Hepatocyte (in vitro differentiated cells): Measurements from ENCODE around the gene ZNF710. TPM values are rescaled to one million over a fixed set of nuclear protein-coding genes. Genes with fewer than 3 reads are reported as not detected.
A peak's percentile ranks its signal among the peaks of the same experiment; 100 is the strongest.

Source experiments
- DNase-seq: peaks from one replicate; pipeline ENCODE4 v3.0.0-alpha.2; 2016; ENCODE audit warnings: low spot score
- H2AFZ ChIP-seq: fragments of 200-600 bp; sonication (generic); 2 replicates; pipeline ENCODE4 v1.6.0; 2016; ENCODE audit warnings: antibody characterized with exemption, mild to moderate bottlenecking
- H3K27ac ChIP-seq: fragments of 200-600 bp; sonication (generic); 2 replicates; pipeline ENCODE4 v1.5.1; 2016; ENCODE audit warnings: mild to moderate bottlenecking
- H3K27me3 ChIP-seq: fragments of 200-600 bp; sonication (generic); 2 replicates; pipeline ENCODE4 v1.6.1; 2016
- H3K36me3 ChIP-seq: fragments of 200-600 bp; sonication (generic); replicated peaks from 2 replicates; pipeline ENCODE4 v1.5.1; 2016; ENCODE audit warnings: low read depth; ENCODE audit not compliant: insufficient read depth
- H3K4me1 ChIP-seq: fragments of 200-600 bp; sonication (generic); 2 replicates; pipeline ENCODE4 v1.5.1; 2016; ENCODE audit warnings: mild to moderate bottlenecking, moderate library complexity; ENCODE audit not compliant: insufficient read depth
- H3K4me2 ChIP-seq: fragments of 200-600 bp; sonication (generic); 2 replicates; pipeline ENCODE4 v1.6.0; 2016
- H3K4me3 ChIP-seq: fragments of 200-600 bp; sonication (generic); 2 replicates; pipeline ENCODE4 v1.5.1; 2016; ENCODE audit warnings: mild to moderate bottlenecking
- H3K79me2 ChIP-seq: fragments of 200-600 bp; sonication (generic); 2 replicates; pipeline ENCODE4 v1.6.0; 2017; ENCODE audit warnings: mild to moderate bottlenecking
- H3K9me2 ChIP-seq: fragments of 200-600 bp; sonication (generic); replicated peaks from 2 replicates; pipeline ENCODE4 v1.6.0; 2017; ENCODE audit warnings: mild to moderate bottlenecking; ENCODE audit not compliant: insufficient read depth
- H3K9me3 ChIP-seq: fragments of 200-600 bp; sonication (generic); 2 replicates; pipeline ENCODE4 v1.5.1; 2016; ENCODE audit warnings: low read depth, mild to moderate bottlenecking
- H4K20me1 ChIP-seq: fragments of 200-600 bp; sonication (generic); 2 replicates; pipeline ENCODE4 v1.6.0; 2016; ENCODE audit warnings: mild to moderate bottlenecking; ENCODE audit not compliant: insufficient read depth, poor library complexity, severe bottlenecking
- CTCF ChIP-seq: fragments of 200-600 bp; sonication (generic); IDR thresholded peaks from 2 replicates; pipeline ENCODE4 v1.5.1; 2016; ENCODE audit warnings: antibody characterized with exemption, mild to moderate bottlenecking; ENCODE audit not compliant: poor library complexity
- EZH2 ChIP-seq: fragments of 200-600 bp; sonication (generic); IDR thresholded peaks from 2 replicates; pipeline ENCODE4 v1.6.1; 2016; ENCODE audit warnings: antibody characterized with exemption, mild to moderate bottlenecking, borderline replicate concordance
- EZH2phosphoT487 ChIP-seq: fragments of 200-600 bp; sonication (generic); IDR thresholded peaks from one replicate; pipeline ENCODE4 v1.6.1; 2018; ENCODE audit warnings: antibody characterized with exemption, mild to moderate bottlenecking, low read depth, moderate library complexity; ENCODE audit not compliant: unreplicated experiment, severe bottlenecking
- WGBS: methylation state at CpG from one replicate; pipeline ENCODE4 v1.1.6; 2016; ENCODE audit warnings: low lambda C conversion rate; ENCODE audit errors: missing lambda C conversion rate; 5-methylcytosine and 5-hydroxymethylcytosine counted together
- polyA plus RNA-seq: library from polyadenylated mRNA; unstranded; fragments of >200 nt; fragmentation: Nextera tagmentation; extraction: Ambion mirVana; gene quantifications from 2 replicates; pipeline ENCODE4 v1.2.1, GENCODE V29; 2016
- total RNA-seq: library from RNA; depleted of rRNA; stranded (reverse); fragments of >200 nt; gene quantifications from 2 replicates; pipeline ENCODE4 v1.2.3, GENCODE V29; 2014

Gene ZNF710
- total and polyA plus RNA-seq, 2 experiments from 2014 or later: 14.5 to 17.2 TPM

GRCh38 chr15:89998141-89998661 is 2.9 kb upstream of the ZNF710 start:
- Histone ChIP-seq H2AFZ (no peak overlapping the region), H3K9me3 (no peaks in the 10 kb centered on the region), H3K4me2 (no peak overlapping the region), H4K20me1 (no peaks in the 10 kb centered on the region), H3K4me1 (peaks cover 29% of the 10 kb centered on the region), H3K27me3 (no peaks in the 10 kb centered on the region), H3K79me2 (peaks cover 13% of the 10 kb centered on the region), H3K9me2 (no peaks in the 10 kb centered on the region), H3K36me3 (no peaks in the 10 kb centered on the region), H3K27ac (peak overlapping the region; percentile 96), H3K4me3 (no peak overlapping the region)
- peak; percentile 69 for DNase-seq
- WGBS: 44% methylated on average over 5 of the region's 5 CpGs
- TF ChIP-seq EZH2phosphoT487: no peak
- no peak for TF ChIP-seq EZH2
- no peak for TF ChIP-seq CTCF

- Histone ChIP-seq H3K9me2 (no peaks in the 10 kb centered on the region), H3K9me3 (no peaks in the 10 kb centered on the region), H3K27ac (peak overlapping the region; percentile 96), H3K4me2 (peak overlapping the region; percentile 84), H3K36me3 (no peaks in the 10 kb centered on the region), H3K79me2 (peaks cover 22% of the 10 kb centered on the region), H3K27me3 (no peaks in the 10 kb centered on the region), H4K20me1 (no peaks in the 10 kb centered on the region), H2AFZ (peak overlapping the region; percentile 16), H3K4me1 (peaks cover 38% of the 10 kb centered on the region), H3K4me3 (no peak overlapping the region)
- 69% methylated on average over 12 of the region's 12 CpGs for WGBS
- no peak for DNase-seq
- TF ChIP-seq CTCF (no peak), EZH2 (no peak)
Observed at GRCh38 chr15:89998923-89999675, 2.0 kb upstream of the ZNF710 start.

- Histone ChIP-seq H3K9me3 (no peaks in the 10 kb centered on the region), H2AFZ (peak overlapping the region; percentile 47), H4K20me1 (no peaks in the 10 kb centered on the region), H3K27me3 (no peaks in the 10 kb centered on the region), H3K36me3 (no peaks in the 10 kb centered on the region), H3K4me2 (peak overlapping the region; percentile 84), H3K9me2 (no peaks in the 10 kb centered on the region), H3K4me1 (peaks cover 44% of the 10 kb centered on the region), H3K79me2 (peaks cover 27% of the 10 kb centered on the region), H3K4me3 (peak overlapping the region; percentile 92), H3K27ac (peak overlapping the region; percentile 96)
- TF ChIP-seq EZH2 (no peak), EZH2phosphoT487 (no peak), CTCF (no peak)
- WGBS: 8% methylated on average over 11 of the region's 14 CpGs
- DNase-seq: peak; percentile 67
Observed at GRCh38 chr15:89999676-90000185, 1.4 kb upstream of the ZNF710 start.
